Endothelial cell of umbilical vein (primary cell): ENCODE measurements around the gene PPIL1. TPM values are rescaled to one million over a fixed set of nuclear protein-coding genes. Genes with fewer than 3 reads are reported as not detected.

ENCODE experiments used
- BruUV-seq: library from RNA; stranded (reverse); fragments of 400-500 nt; replicated peaks from 2 replicates; lab custom pipeline; 2021; lab: Mats Ljungman, UMichigan
- CTCF ChIA-PET: fragments of 300-600, 350-600 bp; sonication (Branson Sonifier 250); formaldehyde crosslinking; loops from one replicate; lab custom pipeline; 2021; ENCODE audit warnings: antibody characterized with exemption, inconsistent platforms; lab: Charles Lee
- POLR2A ChIA-PET: fragments of 300-600, 350-600 bp; sonication (Branson Sonifier 250); formaldehyde crosslinking; loops from one replicate; lab custom pipeline; 2021; ENCODE audit warnings: antibody characterized with exemption, inconsistent platforms; lab: Charles Lee
- DNase-seq: peaks from one replicate; pipeline ENCODE4 v3.0.0-alpha.2; 2011; ENCODE audit warnings: low read depth, low spot score
- FAIRE-seq: peaks from 2 replicates; lab custom pipeline; 2011; peaks lifted over from hg19 to GRCh38; lab: Jason Lieb, UNC
- H2AFZ ChIP-seq: 2 replicates; pipeline ENCODE4 v1.6.0; 2012; ENCODE audit warnings: low read depth, low read length, control low read depth, inconsistent platforms
- H3K27ac ChIP-seq: 2 replicates; pipeline ENCODE4 v1.5.1; 2011; ENCODE audit warnings: low read depth, mild to moderate bottlenecking, control low read depth, low read length, moderate library complexity; ENCODE audit not compliant: insufficient read depth
- H3K27me3 ChIP-seq, 2 experiments: 2 replicates each; pipeline versions ENCODE4 v1.6.0 to v1.6.1; 2011; ENCODE audit warnings: low read length in 2 of 2, mixed read lengths in 1 of 2; ENCODE audit not compliant: control insufficient read depth in 2 of 2, insufficient read depth in 2 of 2
- H3K36me3 ChIP-seq, 2 experiments: 2 replicates in 1 of 2; 3 replicates in 1 of 2; pipeline ENCODE4 v1.5.1; 2011; ENCODE audit warnings: low read length in 2 of 2, mild to moderate bottlenecking in 1 of 2, moderate library complexity in 1 of 2; ENCODE audit not compliant: control insufficient read depth in 2 of 2, insufficient read depth in 2 of 2; ENCODE audit errors: extremely low read depth in 1 of 2
- H3K4me1 ChIP-seq: 3 replicates; pipeline ENCODE4 v1.5.1; 2011; ENCODE audit warnings: mild to moderate bottlenecking, low read length; ENCODE audit not compliant: control insufficient read depth, insufficient read depth; ENCODE audit errors: extremely low read depth
- H3K4me2 ChIP-seq: 2 replicates; pipeline ENCODE4 v1.6.1; 2011; ENCODE audit warnings: low read length, control low read depth, mixed read lengths; ENCODE audit not compliant: insufficient read depth
- H3K4me3 ChIP-seq, 3 experiments: fragments of 200-600 bp in 1 of 3; sonication (generic), shearing (Covaris generic) in 1 of 3; replicated peaks in 1 of 3; 2 replicates each; pipeline ENCODE4 v1.5.1; 2011 to 2016; ENCODE audit warnings: control low read depth in 3 of 3, low read length in 3 of 3, mild to moderate bottlenecking in 2 of 3, inconsistent platforms in 1 of 3, low read depth in 1 of 3, moderate library complexity in 1 of 3; ENCODE audit not compliant: insufficient read depth in 1 of 3
- H3K79me2 ChIP-seq: 2 replicates; pipeline ENCODE4 v1.6.0; 2012; ENCODE audit warnings: low read length, inconsistent platforms; ENCODE audit not compliant: control insufficient read depth, insufficient read depth
- H3K9ac ChIP-seq: replicated peaks from 2 replicates; pipeline ENCODE3; 2011; ENCODE audit warnings: low read length, control low read depth; ENCODE audit not compliant: insufficient read depth; ENCODE audit errors: extremely low read depth
- H3K9me1 ChIP-seq: replicated peaks from 3 replicates; pipeline ENCODE4 v1.6.0; 2011; ENCODE audit warnings: mild to moderate bottlenecking, low read length; ENCODE audit not compliant: control insufficient read depth, insufficient read depth; ENCODE audit errors: extremely low read depth
- H3K9me3 ChIP-seq: replicated peaks from 2 replicates; pipeline ENCODE4 v1.5.1; 2012; ENCODE audit warnings: low read length, inconsistent platforms; ENCODE audit not compliant: control insufficient read depth, insufficient read depth
- H4K20me1 ChIP-seq: replicated peaks from 2 replicates; pipeline ENCODE3; 2011; ENCODE audit warnings: mild to moderate bottlenecking, low read length; ENCODE audit not compliant: control insufficient read depth, insufficient read depth; ENCODE audit errors: extremely low read depth
- EZH2 ChIP-seq: IDR thresholded peaks from 2 replicates; pipeline ENCODE4 v1.6.1; 2012; ENCODE audit warnings: borderline replicate concordance, low read depth, mild to moderate bottlenecking, moderate library complexity, low read length, inconsistent platforms; ENCODE audit not compliant: severe bottlenecking
- FOS ChIP-seq: IDR thresholded peaks from 2 replicates; pipeline ENCODE4 v1.6.1; 2011; ENCODE audit warnings: mild to moderate bottlenecking, low read length, moderate library complexity, borderline replicate concordance; ENCODE audit not compliant: insufficient read depth
- GATA2 ChIP-seq: IDR thresholded peaks from 2 replicates; pipeline ENCODE4 v1.7.0; 2011; ENCODE audit warnings: low read depth, mild to moderate bottlenecking, moderate library complexity, mixed read lengths, low read length; ENCODE audit not compliant: insufficient read length, insufficient read depth
- JUN ChIP-seq: IDR thresholded peaks from 2 replicates; pipeline ENCODE4 v1.6.1; 2011; ENCODE audit warnings: borderline replicate concordance, low read depth; ENCODE audit not compliant: insufficient read length, insufficient read depth
- MYC ChIP-seq: IDR thresholded peaks from one replicate; pipeline ENCODE4 v1.6.1; 2011; ENCODE audit warnings: mild to moderate bottlenecking, low read depth, low read length
- POLR2A ChIP-seq: IDR thresholded peaks from 2 replicates; pipeline ENCODE4 v1.6.1; 2012; ENCODE audit warnings: low read depth, mild to moderate bottlenecking, control low read depth, low read length
- POLR2AphosphoS5 ChIP-seq: IDR thresholded peaks from 2 replicates; pipeline ENCODE4 v1.6.1; 2012; ENCODE audit warnings: low read depth, mild to moderate bottlenecking, control low read depth, low read length, moderate library complexity; ENCODE audit not compliant: insufficient read depth
- dilution Hi-C: fragments of 300-500 bp; cut with MboI; formaldehyde crosslinking; loops from one replicate; pipeline ENCODE4 v1.15.0; 2019; ENCODE audit warnings: low sequenced_read_pairs; ENCODE audit not compliant: extremely low pct_ligation_motif_present
- intact Hi-C: fragments of 100-400 bp; cut with micrococcal nuclease; formaldehyde crosslinking; loops from one replicate; pipeline ENCODE4 v1.10.0; 2022
- polyA plus RNA-seq, 4 experiments: library from polyadenylated mRNA; depleted of rRNA in 3 of 4; stranded (reverse) in 3 of 4; unstranded in 1 of 4; fragments of >200 nt; gene quantifications; 2 replicates each; pipeline versions ENCODE4 v1.2.1 to v1.2.3, GENCODE V29; 2011 to 2012; ENCODE audit warnings: missing spikeins in 1 of 4
- total RNA-seq: library from RNA; stranded (reverse); gene quantifications from 2 replicates; pipeline ENCODE4 v1.2.3, GENCODE V29; 2021
- TF ChIP-seq, protein P1 (sequence below), 2 donors: IDR thresholded peaks; 1 replicate in 1 of 2; 2 replicates in 1 of 2; pipeline ENCODE4 v1.5.1; 2011; ENCODE audit warnings: low read length in 2 of 2, mild to moderate bottlenecking in 2 of 2, moderate library complexity in 2 of 2, control low read depth in 1 of 2, inconsistent platforms in 1 of 2, low read depth in 1 of 2; ENCODE audit not compliant: insufficient read depth in 1 of 2; ENCODE audit errors: extremely low read depth in 1 of 2
- TF ChIP-seq, protein P2 (sequence below): IDR thresholded peaks from 2 replicates; pipeline ENCODE4 v1.6.1; 2011; ENCODE audit not compliant: insufficient read depth, insufficient read length

PPIL1 gene
- total and polyA plus RNA-seq, 2 donors (not counting 3 experiments of a cell fraction or from before 2014, with no cell fraction given): 28.6 to 35.6 TPM

DNA sequence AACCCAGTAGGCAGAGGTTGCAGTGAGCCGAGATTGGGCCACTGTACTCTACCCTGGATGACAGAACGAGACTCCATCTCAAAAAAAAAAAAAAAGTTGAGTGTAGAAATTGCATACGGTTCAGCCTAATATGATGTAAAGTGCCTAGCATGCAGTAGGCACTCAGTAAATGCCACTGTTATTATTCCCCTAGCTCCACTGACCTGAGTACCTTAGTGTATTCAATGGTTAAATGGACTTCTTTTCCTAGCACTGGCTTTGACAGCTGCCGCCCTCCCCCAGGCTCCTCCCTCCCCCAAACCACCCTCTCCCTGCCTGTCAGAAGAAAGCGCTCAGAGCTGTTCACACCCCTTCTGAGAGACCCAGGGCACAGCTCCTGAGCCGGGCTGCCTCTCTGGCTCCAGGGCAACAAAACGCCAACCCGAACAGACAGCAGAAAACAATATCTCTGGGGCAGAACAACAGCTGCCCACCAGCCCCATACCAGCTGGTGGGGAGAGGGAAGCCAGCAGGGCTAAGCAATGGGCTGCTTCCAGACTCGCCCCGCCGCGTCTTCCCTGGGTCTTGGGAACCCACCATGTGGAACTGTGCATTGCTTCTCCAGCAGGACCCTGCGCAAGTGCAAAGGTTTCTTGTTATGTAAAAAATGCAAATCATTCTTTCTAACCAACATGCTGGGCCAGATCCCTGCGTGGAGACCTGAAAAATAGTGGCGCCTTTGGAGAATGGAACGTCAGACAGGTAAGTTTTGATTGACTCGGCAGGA, 39.8 kb downstream of the PPIL1 start:
- no peak for FAIRE-seq
- no peak overlapping the region for H3K4me2 ChIP-seq
- no peaks in the 10 kb centered on the region for H3K27me3 ChIP-seq
- ChIA-PET POLR2A (interaction anchor here (0.9 kb wide), 1 partner anchor 156 kb away, joined by 5 read pairs; the partner anchor contains the start of gene CDKN1A), CTCF (interaction anchor here (0.8 to 3.8 kb wide), 8 partner anchors 9 to 69 kb away, joined by 3 to 24 read pairs (median 4); no protein-coding TSS in a partner anchor)
- no peaks in the 10 kb centered on the region for H3K9me1 ChIP-seq
- H3K79me2 ChIP-seq: no peaks in the 10 kb centered on the region
- BruUV-seq: no TSS peak
- no peak overlapping the region for H2AFZ ChIP-seq
- dilution Hi-C loops (no loop called here), intact Hi-C loops (no loop called here)
- TF ChIP-seq FOS: no peak
- TF ChIP-seq POLR2AphosphoS5: no peak
- no peak for TF ChIP-seq POLR2A
- TF ChIP-seq, protein P1, sequence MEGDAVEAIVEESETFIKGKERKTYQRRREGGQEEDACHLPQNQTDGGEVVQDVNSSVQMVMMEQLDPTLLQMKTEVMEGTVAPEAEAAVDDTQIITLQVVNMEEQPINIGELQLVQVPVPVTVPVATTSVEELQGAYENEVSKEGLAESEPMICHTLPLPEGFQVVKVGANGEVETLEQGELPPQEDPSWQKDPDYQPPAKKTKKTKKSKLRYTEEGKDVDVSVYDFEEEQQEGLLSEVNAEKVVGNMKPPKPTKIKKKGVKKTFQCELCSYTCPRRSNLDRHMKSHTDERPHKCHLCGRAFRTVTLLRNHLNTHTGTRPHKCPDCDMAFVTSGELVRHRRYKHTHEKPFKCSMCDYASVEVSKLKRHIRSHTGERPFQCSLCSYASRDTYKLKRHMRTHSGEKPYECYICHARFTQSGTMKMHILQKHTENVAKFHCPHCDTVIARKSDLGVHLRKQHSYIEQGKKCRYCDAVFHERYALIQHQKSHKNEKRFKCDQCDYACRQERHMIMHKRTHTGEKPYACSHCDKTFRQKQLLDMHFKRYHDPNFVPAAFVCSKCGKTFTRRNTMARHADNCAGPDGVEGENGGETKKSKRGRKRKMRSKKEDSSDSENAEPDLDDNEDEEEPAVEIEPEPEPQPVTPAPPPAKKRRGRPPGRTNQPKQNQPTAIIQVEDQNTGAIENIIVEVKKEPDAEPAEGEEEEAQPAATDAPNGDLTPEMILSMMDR (IDR thresholded peaks at IDR 0.05; ENCODE audit: extremely low read depth in 1 of 2, insufficient read depth in 1 of 2, low read depth in 1 of 2, low read length in 2 of 2): no peak
- TF ChIP-seq MYC: no peak
- no peak for TF ChIP-seq JUN
- TF ChIP-seq, protein P2, sequence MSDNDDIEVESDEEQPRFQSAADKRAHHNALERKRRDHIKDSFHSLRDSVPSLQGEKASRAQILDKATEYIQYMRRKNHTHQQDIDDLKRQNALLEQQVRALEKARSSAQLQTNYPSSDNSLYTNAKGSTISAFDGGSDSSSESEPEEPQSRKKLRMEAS: no peak
- no peak for TF ChIP-seq GATA2
- no peak for TF ChIP-seq EZH2
- H3K36me3 ChIP-seq: peaks cover 0 to 8% of the 10 kb centered on the region in 2 experiments
- H3K9ac ChIP-seq: no peak overlapping the region
- no peak overlapping the region for H3K4me3 ChIP-seq
- no peak for DNase-seq
- H3K4me1 ChIP-seq: peaks cover 21% of the 10 kb centered on the region
- H3K9me3 ChIP-seq: no peaks in the 10 kb centered on the region
- H3K27ac ChIP-seq: no peak overlapping the region
- no peaks in the 10 kb centered on the region for H4K20me1 ChIP-seq
